ENCODE measurements around the gene CCR2. TPM values are rescaled to one million over a fixed set of nuclear protein-coding genes. Genes with fewer than 3 reads are reported as not detected.

CCR2 gene
- total RNA-seq, 1 donor from 2014 or later: not detected

DNA sequence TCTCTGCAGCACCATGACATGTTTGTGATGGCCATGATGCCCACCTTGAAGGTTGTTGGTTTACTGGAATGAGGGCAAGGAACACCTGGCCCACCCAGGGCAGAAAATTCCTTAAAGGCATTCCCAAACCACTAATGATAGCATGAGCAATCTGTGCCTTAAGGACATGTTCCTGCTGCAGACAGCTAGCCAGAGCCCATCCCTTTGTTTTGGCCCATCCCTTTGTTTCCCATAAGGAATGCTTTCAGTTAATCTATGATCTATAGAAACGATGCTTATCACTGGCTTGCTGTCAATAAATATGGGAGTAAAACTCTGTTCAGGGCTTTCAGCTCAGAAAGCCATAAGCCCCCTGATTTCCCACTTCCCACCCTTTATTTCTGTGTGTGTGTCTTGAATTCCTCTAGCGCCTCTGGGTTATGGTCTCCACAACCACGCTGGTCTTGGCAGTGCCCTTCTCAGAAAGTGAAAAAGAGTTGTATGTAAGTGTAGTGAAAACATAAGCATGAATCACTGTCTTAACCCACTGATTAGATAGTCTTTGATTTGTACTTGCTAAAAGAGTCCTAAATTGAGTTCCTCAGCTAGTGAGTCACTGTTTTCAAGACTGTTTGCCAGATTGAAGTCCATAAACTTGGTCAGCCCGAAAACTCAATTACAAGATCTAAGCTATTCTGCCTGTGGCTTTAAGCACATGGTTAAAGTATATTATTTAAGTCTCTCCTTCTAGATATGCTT is 19.0 kb upstream of the CCR2 start:
- DNase-seq (ENCODE audit: low spot score in 2 of 2, unreplicated experiment in 2 of 2): no peak
- Mint-ChIP-seq H3K36me3 (no peaks in the 10 kb centered on the region), H3K27me3 (ENCODE audit: low read depth) (peaks cover 19% of the 10 kb centered on the region), H3K4me1 (no peaks in the 10 kb centered on the region), H3K9me3 (peaks cover 26% of the 10 kb centered on the region), H3K4me3 (no peak overlapping the region), H3K27ac (no peak overlapping the region)
- TF ChIP-seq, protein P1, sequence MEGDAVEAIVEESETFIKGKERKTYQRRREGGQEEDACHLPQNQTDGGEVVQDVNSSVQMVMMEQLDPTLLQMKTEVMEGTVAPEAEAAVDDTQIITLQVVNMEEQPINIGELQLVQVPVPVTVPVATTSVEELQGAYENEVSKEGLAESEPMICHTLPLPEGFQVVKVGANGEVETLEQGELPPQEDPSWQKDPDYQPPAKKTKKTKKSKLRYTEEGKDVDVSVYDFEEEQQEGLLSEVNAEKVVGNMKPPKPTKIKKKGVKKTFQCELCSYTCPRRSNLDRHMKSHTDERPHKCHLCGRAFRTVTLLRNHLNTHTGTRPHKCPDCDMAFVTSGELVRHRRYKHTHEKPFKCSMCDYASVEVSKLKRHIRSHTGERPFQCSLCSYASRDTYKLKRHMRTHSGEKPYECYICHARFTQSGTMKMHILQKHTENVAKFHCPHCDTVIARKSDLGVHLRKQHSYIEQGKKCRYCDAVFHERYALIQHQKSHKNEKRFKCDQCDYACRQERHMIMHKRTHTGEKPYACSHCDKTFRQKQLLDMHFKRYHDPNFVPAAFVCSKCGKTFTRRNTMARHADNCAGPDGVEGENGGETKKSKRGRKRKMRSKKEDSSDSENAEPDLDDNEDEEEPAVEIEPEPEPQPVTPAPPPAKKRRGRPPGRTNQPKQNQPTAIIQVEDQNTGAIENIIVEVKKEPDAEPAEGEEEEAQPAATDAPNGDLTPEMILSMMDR (IDR thresholded peaks at IDR 0.05; ENCODE audit: unreplicated experiment): no peak

DNA sequence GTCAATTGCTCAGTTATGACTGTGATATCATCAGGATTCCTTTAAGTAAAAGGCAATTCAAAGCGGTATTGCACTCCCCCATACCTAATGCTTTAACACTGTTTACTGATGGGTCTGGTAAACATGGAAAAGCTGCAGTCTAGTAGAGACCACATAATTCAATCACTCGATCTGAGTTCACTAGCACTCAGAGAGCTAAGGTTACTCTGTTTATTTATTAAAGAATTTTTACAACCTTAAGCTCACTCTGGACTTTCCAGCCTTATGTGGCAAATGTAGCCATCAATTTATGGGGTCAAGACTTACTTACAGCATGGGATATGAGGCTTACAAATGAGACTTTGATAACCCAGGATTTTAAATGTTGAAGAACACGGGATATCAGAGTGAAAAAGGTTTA is 18.4 kb upstream of the CCR2 start:
- H3K4me1 Mint-ChIP-seq: no peaks in the 10 kb centered on the region
- H3K36me3 Mint-ChIP-seq: no peaks in the 10 kb centered on the region
- TF ChIP-seq, protein P1 (IDR thresholded peaks at IDR 0.05; ENCODE audit: unreplicated experiment): no peak
- H3K9me3 Mint-ChIP-seq: peaks cover 31% of the 10 kb centered on the region
- H3K27ac Mint-ChIP-seq: no peak overlapping the region
- H3K4me3 Mint-ChIP-seq: no peak overlapping the region
- peaks cover 19% of the 10 kb centered on the region for H3K27me3 Mint-ChIP-seq (ENCODE audit: low read depth)
- no peak for DNase-seq (ENCODE audit: low spot score in 2 of 2, unreplicated experiment in 2 of 2)

DNA sequence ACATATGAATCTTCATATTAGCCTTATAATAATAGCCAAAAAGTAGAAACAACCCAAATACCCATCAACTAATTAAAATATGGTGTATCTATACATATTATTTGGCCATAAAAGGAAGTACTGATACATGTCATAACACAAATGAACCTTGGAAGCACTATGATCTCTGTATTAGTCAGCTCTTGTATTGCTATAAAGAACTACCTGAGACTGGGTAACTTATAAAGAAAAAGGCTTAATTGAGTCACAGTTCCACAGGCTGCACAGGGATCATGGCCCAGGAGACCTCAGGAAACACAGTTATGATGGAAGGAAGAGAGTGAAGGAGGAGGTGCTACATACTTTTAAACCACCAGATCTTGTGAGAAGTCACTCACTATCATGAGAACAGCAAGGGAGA is 16.0 kb upstream of the CCR2 start:
- peaks cover 2% of the 10 kb centered on the region for H3K27me3 Mint-ChIP-seq (ENCODE audit: low read depth)
- TF ChIP-seq, protein P1 (IDR thresholded peaks at IDR 0.05; ENCODE audit: unreplicated experiment): no peak
- H3K27ac Mint-ChIP-seq: no peak overlapping the region
- no peak overlapping the region for H3K4me3 Mint-ChIP-seq
- peaks cover 31% of the 10 kb centered on the region for H3K9me3 Mint-ChIP-seq
- DNase-seq (ENCODE audit: low spot score in 2 of 2, unreplicated experiment in 2 of 2): no peak
- no peaks in the 10 kb centered on the region for H3K36me3 Mint-ChIP-seq
- no peaks in the 10 kb centered on the region for H3K4me1 Mint-ChIP-seq

DNA sequence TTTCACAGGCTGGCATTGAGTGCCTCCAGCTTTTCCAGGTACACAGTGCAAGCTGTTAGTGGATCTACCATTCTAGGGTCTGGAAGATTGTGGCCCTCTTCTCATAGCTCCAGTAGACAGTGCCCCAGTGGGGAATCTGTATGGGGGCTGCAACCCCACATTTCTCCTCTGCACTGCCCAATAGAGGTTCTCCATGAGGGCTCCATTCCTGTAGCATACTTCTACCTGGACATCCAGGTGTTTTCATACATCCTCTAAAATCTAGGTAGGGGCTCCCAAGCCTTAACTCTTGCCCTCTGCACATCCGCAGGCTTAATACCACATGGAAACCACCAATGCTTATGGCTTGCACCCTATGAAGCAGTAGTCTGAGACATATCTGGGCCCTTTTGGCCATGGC is 15.1 kb upstream of the CCR2 start:
- H3K9me3 Mint-ChIP-seq: peaks cover 27% of the 10 kb centered on the region
- peaks cover 2% of the 10 kb centered on the region for H3K27me3 Mint-ChIP-seq (ENCODE audit: low read depth)
- no peak overlapping the region for H3K4me3 Mint-ChIP-seq
- no peak for DNase-seq (ENCODE audit: low spot score in 2 of 2, unreplicated experiment in 2 of 2)
- no peaks in the 10 kb centered on the region for H3K36me3 Mint-ChIP-seq
- no peak overlapping the region for H3K27ac Mint-ChIP-seq
- TF ChIP-seq, protein P1 (IDR thresholded peaks at IDR 0.05; ENCODE audit: unreplicated experiment): no peak
- no peaks in the 10 kb centered on the region for H3K4me1 Mint-ChIP-seq

DNA sequence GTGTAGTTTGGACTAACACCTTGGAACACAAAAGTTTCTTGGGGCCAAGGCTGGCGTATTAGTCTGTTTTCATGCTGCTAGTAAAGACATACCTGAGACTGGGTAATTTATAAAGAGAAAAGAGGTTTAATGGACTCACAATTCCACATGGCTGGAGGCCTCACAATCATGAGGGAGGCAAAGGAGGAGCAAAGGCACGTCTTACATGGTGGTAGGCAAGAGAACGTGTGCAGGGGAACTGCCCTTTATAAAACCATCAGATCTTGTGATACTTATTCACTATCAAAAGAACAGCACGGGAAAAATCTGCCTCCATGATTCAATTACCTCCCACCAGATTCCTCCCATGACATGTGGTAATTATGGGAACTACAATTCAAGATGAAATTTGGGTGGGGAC is 9.4 kb upstream of the CCR2 start:
- no peak overlapping the region for H3K27ac Mint-ChIP-seq
- H3K9me3 Mint-ChIP-seq: peaks cover 25% of the 10 kb centered on the region
- DNase-seq (ENCODE audit: low spot score in 2 of 2, unreplicated experiment in 2 of 2): no peak
- TF ChIP-seq, protein P1 (IDR thresholded peaks at IDR 0.05; ENCODE audit: unreplicated experiment): no peak
- peaks cover 4% of the 10 kb centered on the region for H3K27me3 Mint-ChIP-seq (ENCODE audit: low read depth)
- H3K4me1 Mint-ChIP-seq: no peaks in the 10 kb centered on the region
- no peaks in the 10 kb centered on the region for H3K36me3 Mint-ChIP-seq
- no peak overlapping the region for H3K4me3 Mint-ChIP-seq
